Adrenal gland (tissue), 5 donors: Measurements from ENCODE around the gene SNF8.

Experiments
- CTCF ChIP-seq, 6 experiments: fragments of 450-650 bp in 4 of 6; fragments of 200-600 bp in 2 of 6; sonication (generic) in 1 of 6; IDR thresholded peaks; 1 replicate in 5 of 6; 2 replicates in 1 of 6; pipeline versions ENCODE4 v1.5.1 to v1.8.0; 2016 to 2021; ENCODE audit warnings: antibody characterized with exemption in 6 of 6, mild to moderate bottlenecking in 2 of 6, moderate library complexity in 1 of 6
- POLR2A ChIP-seq, 2 donors: fragments of 450-650 bp; IDR thresholded peaks; one replicate each; pipeline ENCODE4 v1.6.1; 2017; ENCODE audit warnings: antibody characterized with exemption in 2 of 2, mild to moderate bottlenecking in 2 of 2, moderate library complexity in 1 of 2
- donor health status: DM: no; HTN: no; CAD: no.

GRCh38 chr17:48951572-48951971, 6.9 kb upstream of the SNF8 start:
- TF ChIP-seq CTCF (IDR thresholded peaks at IDR 0.05) (no peak), POLR2A (IDR thresholded peaks at IDR 0.05) (no peak)
